ENCODE measurements around the gene BBS7.

The BBS7 gene

GRCh38 chr4:121846662-121847061 is 23.6 kb downstream of the BBS7 start:
- no peaks in the 10 kb centered on the region for H3K27me3 ChIP-seq
- no peaks in the 10 kb centered on the region for H3K36me3 ChIP-seq
- H3K4me1 ChIP-seq, result no peaks in the 10 kb centered on the region
- H3K4me3 ChIP-seq (ENCODE audit: low read depth, low read length), result no peak overlapping the region
- TF ChIP-seq, protein P1, sequence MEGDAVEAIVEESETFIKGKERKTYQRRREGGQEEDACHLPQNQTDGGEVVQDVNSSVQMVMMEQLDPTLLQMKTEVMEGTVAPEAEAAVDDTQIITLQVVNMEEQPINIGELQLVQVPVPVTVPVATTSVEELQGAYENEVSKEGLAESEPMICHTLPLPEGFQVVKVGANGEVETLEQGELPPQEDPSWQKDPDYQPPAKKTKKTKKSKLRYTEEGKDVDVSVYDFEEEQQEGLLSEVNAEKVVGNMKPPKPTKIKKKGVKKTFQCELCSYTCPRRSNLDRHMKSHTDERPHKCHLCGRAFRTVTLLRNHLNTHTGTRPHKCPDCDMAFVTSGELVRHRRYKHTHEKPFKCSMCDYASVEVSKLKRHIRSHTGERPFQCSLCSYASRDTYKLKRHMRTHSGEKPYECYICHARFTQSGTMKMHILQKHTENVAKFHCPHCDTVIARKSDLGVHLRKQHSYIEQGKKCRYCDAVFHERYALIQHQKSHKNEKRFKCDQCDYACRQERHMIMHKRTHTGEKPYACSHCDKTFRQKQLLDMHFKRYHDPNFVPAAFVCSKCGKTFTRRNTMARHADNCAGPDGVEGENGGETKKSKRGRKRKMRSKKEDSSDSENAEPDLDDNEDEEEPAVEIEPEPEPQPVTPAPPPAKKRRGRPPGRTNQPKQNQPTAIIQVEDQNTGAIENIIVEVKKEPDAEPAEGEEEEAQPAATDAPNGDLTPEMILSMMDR (IDR thresholded peaks at IDR 0.05; ENCODE audit: low read depth, low read length), result no peak
- H3K9me3 ChIP-seq, result no peaks in the 10 kb centered on the region
- DNase-seq, result no peak

DNA sequence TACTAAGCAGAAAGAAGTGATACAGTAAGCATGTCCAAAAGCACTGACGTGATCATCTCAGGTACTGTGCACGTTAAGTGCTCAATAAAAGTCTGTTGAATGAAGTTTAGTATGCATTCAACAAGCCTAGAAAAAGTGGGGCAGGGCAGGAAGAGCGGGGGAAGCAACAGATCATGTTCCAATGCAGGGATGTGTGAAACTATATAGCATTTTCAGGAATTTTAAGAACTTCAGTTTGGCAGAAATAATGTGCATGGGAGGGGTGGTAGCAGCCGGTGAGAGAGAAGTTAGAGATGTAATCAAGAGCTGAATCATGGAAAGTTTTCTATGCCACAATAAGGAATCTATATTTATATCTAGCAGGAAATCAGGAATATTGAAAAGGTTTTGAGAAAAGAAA is 27.4 kb downstream of the BBS7 start:
- TF ChIP-seq, protein P1 (IDR thresholded peaks at IDR 0.05; ENCODE audit: low read depth, low read length), result no peak
- H3K4me1 ChIP-seq, result no peaks in the 10 kb centered on the region; the same call in 1 of the 2 replicates
- H3K36me3 ChIP-seq, result no peaks in the 10 kb centered on the region
- no peak overlapping the region for H3K4me3 ChIP-seq (ENCODE audit: low read depth, low read length)
- H3K9me3 ChIP-seq, result no peaks in the 10 kb centered on the region
- no peaks in the 10 kb centered on the region for H3K27me3 ChIP-seq
- no peak for DNase-seq

GRCh38 chr4:121838136-121838535 is 32.1 kb downstream of the BBS7 start:
- Histone ChIP-seq H3K4me1 (no peaks in the 10 kb centered on the region; the same call in 1 of the 2 replicates), H3K4me3 (ENCODE audit: low read depth, low read length) (no peak overlapping the region), H3K9me3 (no peaks in the 10 kb centered on the region), H3K27me3 (no peaks in the 10 kb centered on the region), H3K36me3 (no peaks in the 10 kb centered on the region)
- DNase-seq, result no peak
- TF ChIP-seq, protein P1 (IDR thresholded peaks at IDR 0.05; ENCODE audit: low read depth, low read length), result no peak

DNA sequence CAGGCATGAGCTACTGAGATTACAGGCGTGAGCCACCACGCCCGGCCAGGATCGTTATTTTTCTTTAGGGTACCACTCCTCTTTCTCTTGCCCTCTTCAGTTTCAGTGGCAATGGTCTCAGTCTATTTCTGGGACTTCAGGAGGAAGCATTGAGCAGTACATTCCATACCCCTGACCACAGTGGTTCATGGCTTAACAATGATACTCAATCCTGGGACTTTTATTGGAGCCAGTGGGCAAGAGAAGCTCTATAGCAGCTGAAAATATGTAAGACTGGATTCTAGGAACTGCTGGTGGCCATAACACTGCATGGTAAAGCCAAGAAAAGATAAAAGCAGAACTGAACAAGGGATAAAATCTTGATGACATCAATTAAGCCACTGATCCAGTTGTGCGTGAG is 40.8 kb downstream of the BBS7 start:
- H3K4me1 ChIP-seq, result no peaks in the 10 kb centered on the region
- no peak overlapping the region for H3K4me3 ChIP-seq (ENCODE audit: low read depth, low read length)
- no peaks in the 10 kb centered on the region for H3K36me3 ChIP-seq
- DNase-seq, result no peak
- TF ChIP-seq, protein P1 (IDR thresholded peaks at IDR 0.05; ENCODE audit: low read depth, low read length), result no peak
- H3K27me3 ChIP-seq, result no peaks in the 10 kb centered on the region
- no peaks in the 10 kb centered on the region for H3K9me3 ChIP-seq

- H3K9me3 ChIP-seq, result no peaks in the 10 kb centered on the region
- no peaks in the 10 kb centered on the region for H3K4me1 ChIP-seq
- H3K27me3 ChIP-seq, result no peaks in the 10 kb centered on the region
- no peak overlapping the region for H3K4me3 ChIP-seq (ENCODE audit: low read depth, low read length)
- TF ChIP-seq, protein P1 (IDR thresholded peaks at IDR 0.05; ENCODE audit: low read depth, low read length), result no peak
- no peak for DNase-seq
- no peaks in the 10 kb centered on the region for H3K36me3 ChIP-seq
Observed at GRCh38 chr4:121827853-121828252, 42.4 kb downstream of the BBS7 start.

DNA sequence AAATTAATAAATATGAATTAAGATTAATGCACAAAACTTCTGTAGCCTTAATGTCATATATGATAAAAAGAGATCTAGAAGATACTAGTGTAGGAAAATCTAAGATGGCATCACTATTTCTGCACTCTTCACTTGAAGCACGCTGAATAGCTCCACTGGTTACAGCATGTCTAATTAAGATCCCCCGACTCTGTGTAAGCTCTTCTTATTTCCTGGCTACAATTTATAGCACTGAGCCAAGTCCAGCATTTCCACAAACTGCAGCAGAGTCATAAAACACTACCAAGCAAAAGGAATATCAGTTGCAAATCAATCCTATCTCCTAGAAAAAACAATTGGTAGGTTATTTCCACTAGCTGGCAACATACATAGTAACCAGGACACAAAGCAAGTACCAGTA is 45.3 kb downstream of the BBS7 start:
- DNase-seq, result no peak
- Histone ChIP-seq H3K4me1 (no peaks in the 10 kb centered on the region), H3K36me3 (peaks cover 23% of the 10 kb centered on the region), H3K27me3 (no peaks in the 10 kb centered on the region), H3K9me3 (no peaks in the 10 kb centered on the region), H3K4me3 (ENCODE audit: low read depth, low read length) (no peak overlapping the region)
- TF ChIP-seq, protein P1 (IDR thresholded peaks at IDR 0.05; ENCODE audit: low read depth, low read length), result no peak

Measured in BE2C (cell line).